Stimulated activated CD4-positive, alpha-beta T cell treated with anti-CD3 and anti-CD28 coated beads, Interleukin-15, amount 100 ng/mL, for 24 hours (primary cell): Measurements from ENCODE around the gene TRIM37.

ENCODE experiments used
- DNase-seq: peaks from one replicate; pipeline ENCODE4 v3.0.0-alpha.2; 2020

The TRIM37 gene

DNA sequence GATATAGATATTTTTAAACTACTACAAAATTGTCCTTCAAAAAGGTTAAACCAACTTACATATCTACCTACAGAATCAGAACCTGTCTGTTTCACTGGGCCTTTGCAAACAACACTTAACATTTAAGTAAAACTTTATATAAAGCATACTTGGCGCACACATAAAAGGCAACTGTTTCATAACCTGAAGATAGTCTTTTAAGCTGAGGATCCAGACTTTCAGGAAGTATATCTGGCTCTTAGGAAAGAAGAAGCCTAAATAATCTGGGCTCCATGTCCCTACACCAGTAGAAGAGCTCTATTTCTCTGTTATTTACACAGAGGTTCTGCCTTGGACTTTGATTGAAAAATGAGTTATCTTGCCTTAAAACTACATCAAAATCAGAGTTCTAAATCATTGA lies 75.9 kb downstream of the TRIM37 start:
- DNase-seq: no peak

DNA sequence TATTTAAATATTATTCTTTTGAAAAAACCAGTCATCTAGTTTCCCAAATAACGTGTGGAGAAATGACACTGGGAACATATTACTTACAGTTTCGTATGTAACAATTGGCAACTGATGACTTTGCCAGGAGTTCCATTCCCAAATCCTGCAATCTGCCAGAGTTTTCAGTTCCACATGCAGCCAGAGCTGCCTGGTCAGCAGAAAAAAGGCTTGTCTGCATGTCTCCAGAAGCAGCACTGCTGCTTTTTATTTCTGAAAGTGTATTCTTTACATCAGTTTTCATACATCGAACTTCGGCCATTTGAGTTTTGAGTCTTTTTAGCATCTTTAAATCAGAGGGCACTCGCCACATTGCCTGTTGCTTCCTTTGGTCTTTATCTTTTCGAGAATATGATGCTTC lies 78.4 kb downstream of the TRIM37 start:
- no peak for DNase-seq

DNA sequence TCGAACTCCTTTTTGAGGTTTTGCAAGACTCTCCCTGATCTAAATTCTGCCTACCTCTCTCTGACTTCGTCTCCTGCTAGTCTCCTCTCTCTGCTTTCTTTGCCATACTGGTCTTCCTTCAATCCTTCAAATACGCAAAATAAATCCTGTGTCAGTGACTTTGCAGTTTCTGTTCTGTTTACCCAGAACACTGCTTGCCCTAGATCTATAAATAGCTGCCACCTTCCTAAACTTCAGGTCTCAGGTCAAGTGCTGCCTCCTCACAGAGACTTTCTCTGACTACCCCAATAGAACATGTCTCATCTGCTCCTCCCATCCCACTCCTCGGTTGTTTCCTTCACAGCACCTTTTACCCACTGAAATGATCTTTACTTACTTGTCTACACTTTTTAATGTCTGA lies 78.9 kb downstream of the TRIM37 start:
- no peak for DNase-seq

DNA sequence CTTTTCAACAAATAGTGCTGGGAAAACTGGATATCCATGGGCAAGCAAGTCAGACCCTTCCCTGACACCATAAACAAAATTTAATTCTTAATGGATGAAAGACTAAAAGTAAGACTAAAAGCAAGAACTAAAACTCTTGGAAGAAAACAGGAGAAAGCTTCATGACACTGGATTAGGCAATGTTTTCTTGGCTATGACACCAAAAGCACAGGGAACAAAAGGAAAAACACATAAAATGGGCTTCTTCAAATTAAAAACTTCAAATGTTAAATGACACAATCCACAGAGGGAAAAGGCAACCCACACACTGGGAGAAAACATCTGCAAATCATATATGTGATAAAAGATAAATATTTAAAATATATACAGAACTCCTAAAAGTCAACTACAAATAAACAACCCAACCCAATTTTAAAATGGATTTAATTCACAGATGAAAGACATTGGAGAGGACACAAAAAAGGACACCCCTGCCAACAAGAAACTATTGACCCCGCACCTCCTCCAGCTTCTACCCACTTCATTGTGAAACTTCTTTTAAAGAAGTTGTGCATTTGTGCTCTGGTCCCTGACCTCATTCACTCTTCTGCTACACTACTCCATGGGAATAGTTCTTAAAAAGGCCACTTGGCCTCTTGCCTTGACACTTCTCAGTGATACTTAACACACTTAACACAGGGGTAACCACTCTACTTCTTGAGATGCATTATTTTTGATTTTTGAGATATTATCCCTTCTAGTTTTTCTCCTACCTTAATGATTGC lies 80.3 kb downstream of the TRIM37 start:
- DNase-seq: no peak

DNA sequence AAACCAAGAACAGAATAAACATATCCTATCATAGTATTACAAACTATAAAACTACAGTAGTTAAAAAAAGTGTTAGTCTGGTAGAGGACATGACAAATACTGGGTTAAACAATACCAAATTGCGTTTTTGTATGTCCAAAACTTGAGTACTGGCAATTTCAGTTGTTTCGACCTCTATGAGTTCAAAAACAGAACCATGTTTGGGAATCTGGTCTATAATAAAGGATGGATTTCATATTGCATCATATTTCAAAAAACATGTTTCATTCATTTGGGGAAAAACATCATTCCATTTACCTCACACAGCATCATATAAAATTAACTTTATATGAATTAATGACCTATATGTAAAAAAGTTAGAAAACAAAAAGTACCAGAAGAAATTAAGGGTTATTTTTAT lies 81.8 kb downstream of the TRIM37 start:
- DNase-seq: no peak

DNA sequence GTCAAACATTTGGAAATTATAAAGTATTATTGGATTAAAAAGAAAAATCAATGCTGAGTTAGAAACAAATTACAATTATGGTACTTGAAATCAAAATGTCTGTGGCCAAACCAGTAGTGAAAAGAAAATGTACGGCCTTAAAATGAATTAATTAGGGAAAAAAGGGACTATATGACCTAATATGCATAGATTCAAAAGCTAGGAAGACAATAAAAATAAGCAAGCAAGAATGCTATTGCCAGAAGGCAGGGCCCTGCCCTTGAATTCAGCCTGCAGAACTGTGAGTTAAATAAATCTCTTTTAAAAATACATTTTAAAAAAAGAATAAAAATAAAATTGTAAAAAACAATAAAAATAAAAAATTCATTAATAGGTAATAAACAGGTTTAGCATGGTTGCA lies 88.7 kb downstream of the TRIM37 start:
- no peak for DNase-seq

DNA sequence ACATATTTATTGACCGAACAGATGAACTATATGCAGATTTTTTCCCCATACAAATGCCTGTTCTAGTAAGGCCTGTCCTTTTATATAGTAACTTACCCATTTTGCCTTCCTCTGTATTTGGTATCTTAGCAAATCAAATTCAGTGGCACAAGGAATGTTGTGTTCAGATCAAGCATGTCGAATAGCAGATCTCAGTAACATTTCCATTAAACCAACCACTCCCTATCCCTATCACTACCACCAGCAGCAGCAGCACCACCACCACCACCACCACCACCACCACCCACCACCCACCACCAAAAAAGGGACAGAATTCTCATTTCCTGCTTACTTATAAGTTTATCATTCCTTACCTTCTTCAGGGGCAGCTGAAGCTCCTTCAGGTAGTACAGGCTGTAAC lies 94.7 kb downstream of the TRIM37 start:
- DNase-seq: no peak

DNA sequence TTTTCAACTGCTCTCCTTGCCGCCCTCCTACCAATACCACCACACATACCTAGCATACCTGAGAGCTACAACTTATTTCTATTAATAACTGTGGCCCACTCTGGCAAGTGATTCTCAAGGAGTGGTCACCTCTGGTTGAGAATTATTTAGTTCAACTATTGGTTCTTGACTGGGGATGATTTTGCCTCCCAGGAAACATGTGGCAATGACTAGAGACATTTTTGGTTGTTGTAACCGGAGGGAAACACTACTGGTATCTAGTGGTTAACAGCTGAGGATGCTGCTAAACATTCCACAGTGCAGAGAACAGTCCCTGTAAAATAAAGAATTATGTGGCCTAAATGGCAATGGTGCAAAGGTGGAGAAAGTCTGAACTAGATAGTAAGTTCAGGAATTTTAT lies 96.7 kb downstream of the TRIM37 start:
- DNase-seq: no peak

DNA sequence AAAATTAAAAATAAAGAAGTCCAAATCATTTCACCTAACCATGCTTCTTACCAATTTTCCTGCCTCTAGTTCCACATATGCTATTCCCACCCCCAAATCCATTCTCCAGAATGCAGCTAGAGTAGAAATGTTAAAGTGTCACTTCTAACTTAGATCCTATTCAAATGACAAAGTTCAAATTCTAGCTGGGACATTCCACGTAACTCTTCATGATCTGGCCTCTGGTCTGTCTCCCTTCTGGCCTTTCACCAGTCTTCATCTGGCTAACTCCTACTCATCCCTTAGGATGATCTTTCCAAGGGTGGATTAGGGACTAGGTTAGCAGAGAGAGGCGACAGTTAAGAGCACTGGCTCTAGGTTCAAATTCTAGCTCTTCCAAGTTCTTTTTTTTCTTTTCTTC lies 97.9 kb downstream of the TRIM37 start:
- DNase-seq: no peak

DNA sequence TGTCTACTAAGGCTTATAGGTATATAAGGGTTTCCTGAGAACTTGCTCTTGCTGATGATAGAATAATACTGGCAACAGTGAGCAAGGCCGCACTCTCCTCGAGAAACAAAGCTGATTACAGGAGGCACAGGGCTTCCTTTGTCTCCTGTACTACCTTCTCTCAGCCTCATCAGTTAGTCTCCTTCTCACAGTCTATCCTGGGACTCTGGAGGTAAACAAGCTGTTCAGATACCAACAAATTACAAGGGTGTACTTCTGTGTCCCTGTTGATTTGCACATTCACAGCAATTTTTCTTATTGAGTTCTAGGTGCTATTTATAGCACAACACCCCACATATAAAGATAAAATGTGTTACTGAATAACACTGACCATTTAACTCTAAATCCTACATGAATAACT lies 98.7 kb downstream of the TRIM37 start:
- no peak for DNase-seq

DNA sequence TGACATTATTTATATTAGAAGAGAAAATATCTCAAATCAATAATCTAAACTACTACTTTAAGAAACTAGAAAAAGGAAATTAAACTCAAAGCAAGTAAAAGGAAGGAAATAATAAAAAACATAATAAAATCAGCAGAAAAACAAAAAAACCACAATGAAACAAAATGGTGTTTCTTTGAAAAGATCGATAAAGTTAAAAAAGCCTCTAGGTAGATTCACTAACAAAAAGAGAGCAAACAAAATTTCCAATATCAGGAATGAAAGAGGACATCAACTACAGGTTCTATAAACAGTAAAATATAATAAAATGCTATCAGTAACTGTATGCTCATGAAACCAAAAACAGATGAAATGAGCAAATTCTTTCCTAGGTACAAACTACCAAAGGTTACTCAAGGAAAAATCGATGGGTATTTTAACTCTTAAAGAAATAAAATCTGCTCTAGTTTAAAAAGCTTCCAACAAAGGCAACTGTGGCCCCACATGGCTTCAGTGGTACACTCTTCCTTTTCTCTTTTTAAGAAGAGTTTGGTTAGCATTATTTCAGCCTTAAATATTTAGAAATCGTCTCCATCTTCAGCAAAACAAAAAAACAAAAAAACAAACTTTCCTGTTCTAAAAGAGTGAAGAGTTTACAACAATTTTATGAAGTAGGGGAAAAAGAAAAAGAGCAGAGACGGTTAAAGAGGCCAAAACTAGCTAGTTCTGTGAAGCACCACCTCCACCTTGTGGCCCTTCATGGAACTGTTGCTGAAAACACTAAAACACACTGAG lies 102.2 kb downstream of the TRIM37 start:
- peak; percentile 73 for DNase-seq

DNA sequence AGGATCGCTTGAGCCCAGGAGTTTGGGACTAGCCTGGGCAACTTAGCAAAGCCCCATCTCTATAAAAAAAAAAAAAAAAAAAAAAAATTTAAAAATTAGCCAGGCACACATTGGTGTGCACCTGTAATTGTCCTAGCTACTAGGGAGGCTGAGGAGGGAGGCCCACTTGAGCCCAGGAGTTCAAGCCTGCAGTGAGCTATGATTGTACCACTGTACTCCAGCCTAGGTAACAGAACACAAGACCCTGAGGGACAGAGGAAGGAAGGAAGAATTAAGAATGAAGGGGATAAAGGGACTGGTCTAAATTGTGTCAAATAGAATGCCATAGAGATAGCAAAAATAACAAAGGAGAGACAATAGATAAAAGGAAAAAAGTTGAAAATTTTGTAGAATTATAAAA lies 102.8 kb downstream of the TRIM37 start:
- DNase-seq: no peak

DNA sequence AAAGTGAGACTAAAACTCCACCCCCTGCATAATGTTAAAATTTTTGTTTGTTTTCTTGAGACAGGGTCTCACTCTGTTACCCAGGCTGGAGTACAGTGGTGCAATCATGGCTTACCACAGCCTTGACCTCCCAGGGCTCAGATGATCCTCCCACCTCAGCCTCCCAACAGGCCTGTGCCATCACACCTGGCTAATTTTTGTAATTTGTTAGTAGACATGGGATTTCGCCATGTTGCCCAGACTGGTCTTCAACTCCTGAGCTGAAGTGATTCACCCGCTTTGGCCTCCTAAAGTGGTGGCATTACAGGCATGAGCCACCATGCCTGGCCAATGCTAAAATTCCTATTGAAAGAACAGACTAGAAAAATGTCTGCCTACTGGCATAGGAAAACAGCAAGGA lies 103.8 kb downstream of the TRIM37 start:
- DNase-seq: no peak

DNA sequence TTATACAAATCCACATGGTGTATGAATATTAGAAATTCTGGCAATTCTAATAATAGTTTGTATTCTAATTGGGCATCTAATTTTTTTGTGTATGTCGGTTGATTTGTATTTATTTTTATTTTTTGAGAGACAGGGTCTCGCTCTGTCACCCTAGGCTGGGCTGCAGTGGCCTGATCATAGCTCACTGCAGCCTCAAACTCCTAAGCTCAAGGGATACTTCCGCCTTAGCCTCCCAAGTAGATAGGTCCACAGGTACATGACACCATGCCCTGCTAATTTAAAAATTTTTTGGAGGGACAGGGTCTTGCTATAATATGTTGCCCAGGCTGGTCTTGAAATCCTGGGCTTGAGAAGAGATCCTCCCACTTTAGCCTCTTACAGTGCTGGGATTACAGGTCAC lies 104.6 kb downstream of the TRIM37 start:
- no peak for DNase-seq

DNA sequence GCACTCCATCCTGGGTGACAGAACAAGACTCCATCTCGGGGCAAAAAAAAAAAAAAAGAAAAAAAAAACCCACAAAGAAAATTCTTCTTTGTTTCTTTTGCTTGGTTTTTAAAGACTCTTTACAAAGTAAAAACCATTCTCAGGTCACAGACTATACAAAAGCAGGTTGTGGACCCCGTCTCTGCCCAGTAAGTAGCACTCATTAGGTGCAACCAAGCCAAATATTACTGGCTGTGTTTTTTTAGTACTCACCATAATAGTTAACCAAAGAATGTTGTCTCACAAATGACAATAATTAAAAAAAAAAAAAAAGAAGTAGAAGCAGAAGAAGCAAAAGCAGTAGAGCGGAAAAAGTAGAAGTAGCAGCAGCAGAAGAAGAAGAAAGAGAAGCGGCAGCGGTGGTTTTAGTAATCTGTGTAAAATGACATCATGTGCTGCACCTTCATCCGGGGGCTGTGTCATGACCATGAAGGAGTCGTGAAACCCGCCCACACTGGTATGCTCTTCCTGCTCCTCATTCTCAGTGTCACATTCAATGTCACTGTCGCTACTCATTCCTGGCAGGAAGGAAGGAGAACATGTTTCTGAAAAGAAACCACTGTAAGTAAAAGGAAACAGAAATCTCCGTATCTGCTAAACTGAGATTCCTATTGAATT lies 105.4 kb downstream of the TRIM37 start:
- DNase-seq: peak; percentile 84

DNA sequence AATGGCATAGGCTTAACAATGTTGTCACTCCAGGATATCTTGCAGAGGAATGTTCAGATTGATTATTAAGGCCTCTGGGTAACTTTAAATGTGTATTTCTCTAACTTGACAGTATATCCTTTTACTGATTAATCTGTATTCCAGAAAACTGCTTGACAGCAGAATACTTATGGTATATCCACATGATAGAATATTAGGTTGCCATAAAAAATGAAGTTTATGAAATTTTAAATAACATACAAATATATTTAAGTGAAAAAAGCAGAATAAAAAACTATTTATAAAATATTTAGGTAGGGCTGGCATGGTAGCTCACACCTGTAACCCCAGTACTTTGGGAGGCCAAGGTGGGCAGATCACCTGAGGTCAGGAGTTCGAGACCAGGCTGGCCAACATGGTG lies 106.7 kb downstream of the TRIM37 start:
- DNase-seq: no peak

DNA sequence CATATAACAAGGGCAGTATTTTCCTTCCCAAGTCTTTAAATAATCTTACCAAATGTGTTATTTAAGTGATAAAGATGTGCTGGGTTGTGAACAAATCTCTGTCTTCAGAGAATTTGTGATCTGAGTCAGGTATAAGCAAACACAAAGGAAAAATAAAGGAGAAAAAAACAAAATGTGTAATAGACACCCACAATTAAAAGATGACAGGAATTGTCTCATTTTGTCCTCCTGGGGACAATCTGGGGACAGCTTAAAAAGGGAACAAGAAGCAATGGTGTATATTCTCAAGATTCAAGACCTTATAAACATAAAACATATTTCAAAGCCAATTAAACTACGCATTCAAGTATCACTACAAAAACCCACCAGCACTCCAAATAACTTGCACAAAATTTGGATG lies 107.2 kb downstream of the TRIM37 start:
- no peak for DNase-seq

DNA sequence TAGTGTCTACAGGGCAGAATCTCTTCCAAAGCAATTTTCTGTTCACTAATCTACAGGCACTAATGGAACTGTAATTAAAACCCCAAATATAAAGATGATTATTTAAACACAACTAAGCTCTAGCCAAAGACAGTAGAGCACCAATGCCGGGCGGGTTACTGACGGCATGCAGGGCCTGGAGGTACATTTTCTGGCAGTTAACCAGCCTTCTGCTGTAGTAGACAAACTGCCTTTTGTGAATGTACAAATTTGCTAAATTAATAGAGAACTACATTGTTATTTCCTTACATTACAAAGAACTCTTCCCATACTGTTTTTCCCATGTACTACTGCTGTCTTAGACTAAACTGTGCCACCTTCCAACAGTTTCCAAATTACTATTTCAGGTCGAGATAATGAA lies 107.8 kb downstream of the TRIM37 start:
- no peak for DNase-seq

DNA sequence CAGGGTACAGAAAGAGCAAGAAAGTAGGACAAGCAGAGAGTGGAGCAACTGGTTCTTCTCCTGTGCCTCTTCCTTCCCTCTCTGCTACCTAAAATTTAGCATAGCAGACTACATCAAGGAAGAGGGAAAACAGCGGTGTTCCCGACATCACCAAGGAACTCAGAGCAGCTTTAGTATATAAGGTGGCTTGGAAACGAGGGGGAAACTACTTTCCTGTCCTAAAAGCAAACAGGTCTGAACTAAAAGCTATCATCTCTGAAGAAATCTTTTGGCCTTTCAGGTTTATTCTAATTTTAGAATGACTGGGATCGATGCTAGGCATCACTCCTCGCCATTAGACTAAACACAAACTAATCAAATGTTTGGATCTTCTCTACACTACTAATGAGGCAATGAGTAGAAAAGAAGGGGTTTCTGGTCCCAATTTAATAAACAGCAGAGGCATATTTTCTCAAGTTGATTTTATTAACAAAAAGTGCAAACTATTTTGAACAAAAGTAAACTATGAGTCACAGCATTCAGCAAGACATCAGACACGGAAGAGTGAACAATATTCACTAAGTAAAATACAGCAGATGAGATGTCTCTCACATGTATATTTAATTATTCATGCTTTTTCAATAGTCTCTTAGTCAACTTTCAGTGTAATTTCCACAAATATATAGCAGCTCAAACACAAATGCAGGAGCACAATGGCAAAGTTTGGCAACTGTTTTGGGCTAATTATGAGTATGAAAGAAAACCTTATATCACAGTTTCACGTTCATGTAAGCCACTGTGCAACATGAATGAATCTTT lies 108.7 kb downstream of the TRIM37 start:
- no peak for DNase-seq

DNA sequence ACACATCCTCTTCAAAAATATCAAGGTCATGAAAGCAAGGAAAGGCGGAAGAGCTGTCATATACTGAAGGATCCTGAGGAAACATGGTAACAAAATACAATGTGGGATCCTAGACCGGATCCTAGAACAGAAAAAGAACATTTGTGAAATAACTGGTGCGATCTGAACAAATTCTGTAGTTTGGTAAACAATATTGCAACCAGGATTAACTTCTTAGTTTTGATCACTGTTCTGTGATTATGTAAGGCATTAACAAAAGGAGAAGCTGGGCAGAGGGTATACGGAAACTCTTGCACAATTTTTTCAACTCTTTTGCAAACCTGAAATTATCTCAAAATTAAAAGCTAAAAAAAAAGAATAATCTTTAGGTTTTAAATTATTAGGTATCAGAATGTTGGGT lies 109.7 kb downstream of the TRIM37 start:
- DNase-seq: no peak

DNA sequence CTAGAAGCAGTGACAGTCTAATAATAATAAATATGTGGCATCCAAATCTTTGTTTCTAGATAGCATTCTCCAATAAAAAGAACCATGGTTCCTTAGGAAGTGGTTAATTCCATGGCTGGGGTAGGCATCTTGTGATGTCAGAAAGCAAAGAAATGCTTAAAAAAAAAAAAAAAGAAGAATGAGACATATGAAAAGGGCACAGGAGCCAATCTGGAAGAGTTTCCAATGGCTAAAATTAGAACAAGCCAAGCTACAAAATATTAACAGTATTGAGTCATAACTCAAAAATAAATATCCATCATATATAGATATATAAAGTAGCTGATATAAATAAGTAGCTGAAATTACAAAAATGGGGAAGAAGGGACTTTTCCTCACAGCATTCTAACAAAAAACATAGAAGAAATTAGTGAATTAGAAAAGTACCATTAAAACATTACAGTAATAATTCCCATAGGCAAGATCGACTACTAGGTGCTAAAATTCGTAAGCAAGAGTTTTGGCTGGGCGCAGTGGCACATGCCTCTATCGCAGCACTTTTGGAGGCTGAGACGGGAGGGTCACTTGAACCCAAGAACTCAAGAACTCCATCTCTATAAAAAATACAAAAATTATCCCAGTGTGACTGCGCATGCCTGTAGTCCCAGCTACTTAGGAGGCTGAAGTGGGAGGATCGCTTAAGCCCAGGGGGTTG lies 111.3 kb downstream of the TRIM37 start:
- DNase-seq: no peak

DNA sequence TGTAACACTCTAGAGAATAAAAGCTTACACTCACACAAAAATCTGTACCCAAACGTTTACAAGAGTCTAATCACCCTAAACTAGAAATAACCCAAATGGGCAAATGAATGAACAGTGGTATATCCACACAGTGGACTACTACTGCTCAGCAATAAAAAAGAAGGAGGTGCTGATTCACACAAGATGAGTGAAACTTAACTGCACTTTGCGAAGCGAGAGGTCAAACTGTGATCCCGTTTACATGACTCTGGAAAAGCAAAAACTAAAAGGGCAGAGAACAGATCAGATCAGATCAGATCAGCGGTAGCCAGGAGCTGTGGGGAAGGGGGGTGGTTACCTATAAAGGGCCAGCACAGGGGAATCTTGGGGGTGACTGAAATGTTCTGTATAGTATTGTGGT lies 113.4 kb downstream of the TRIM37 start:
- no peak for DNase-seq
